ENCODE results near the gene LPCAT1.

The LPCAT1 gene

DNA sequence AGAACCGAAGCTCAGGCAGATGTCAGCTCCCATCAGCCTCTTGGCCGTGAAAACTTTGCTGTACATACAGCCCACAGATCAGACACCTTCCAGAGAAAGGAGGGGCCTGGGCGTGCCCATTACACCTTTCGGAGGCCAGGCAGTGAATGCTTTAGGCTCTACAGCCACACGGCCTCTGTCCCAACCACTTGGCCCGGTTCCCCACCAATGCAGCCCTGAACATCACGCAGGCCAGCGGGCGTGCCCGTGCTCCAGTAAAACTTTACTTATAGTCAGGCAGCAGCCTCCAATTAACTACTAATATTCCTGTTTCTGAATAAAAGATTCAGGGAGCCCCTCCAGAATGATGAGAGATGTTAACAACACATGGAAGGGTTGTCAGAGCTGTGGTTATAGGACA lies 23.9 kb downstream of the LPCAT1 start:
- in situ Hi-C loops (cut with MboI; ENCODE audit: low sequenced_read_pairs, unreplicated experiment): no loop called here
- no peak for DNase-seq (ENCODE audit: low spot score)
- TF ChIP-seq, protein P1, sequence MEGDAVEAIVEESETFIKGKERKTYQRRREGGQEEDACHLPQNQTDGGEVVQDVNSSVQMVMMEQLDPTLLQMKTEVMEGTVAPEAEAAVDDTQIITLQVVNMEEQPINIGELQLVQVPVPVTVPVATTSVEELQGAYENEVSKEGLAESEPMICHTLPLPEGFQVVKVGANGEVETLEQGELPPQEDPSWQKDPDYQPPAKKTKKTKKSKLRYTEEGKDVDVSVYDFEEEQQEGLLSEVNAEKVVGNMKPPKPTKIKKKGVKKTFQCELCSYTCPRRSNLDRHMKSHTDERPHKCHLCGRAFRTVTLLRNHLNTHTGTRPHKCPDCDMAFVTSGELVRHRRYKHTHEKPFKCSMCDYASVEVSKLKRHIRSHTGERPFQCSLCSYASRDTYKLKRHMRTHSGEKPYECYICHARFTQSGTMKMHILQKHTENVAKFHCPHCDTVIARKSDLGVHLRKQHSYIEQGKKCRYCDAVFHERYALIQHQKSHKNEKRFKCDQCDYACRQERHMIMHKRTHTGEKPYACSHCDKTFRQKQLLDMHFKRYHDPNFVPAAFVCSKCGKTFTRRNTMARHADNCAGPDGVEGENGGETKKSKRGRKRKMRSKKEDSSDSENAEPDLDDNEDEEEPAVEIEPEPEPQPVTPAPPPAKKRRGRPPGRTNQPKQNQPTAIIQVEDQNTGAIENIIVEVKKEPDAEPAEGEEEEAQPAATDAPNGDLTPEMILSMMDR (IDR thresholded peaks at IDR 0.05; ENCODE audit: borderline replicate concordance, control extremely low read depth, extremely low read depth, insufficient read depth, missing control alignments): no peak

- in situ Hi-C loops (cut with MboI; ENCODE audit: low sequenced_read_pairs, unreplicated experiment): no loop called here
- TF ChIP-seq, protein P1 (IDR thresholded peaks at IDR 0.05; ENCODE audit: borderline replicate concordance, control extremely low read depth, extremely low read depth, insufficient read depth, missing control alignments): no peak
- peak; percentile 68 for DNase-seq (ENCODE audit: low spot score)
Observed at GRCh38 chr5:1498623-1499416, 24.9 kb downstream of the LPCAT1 start.

DNA sequence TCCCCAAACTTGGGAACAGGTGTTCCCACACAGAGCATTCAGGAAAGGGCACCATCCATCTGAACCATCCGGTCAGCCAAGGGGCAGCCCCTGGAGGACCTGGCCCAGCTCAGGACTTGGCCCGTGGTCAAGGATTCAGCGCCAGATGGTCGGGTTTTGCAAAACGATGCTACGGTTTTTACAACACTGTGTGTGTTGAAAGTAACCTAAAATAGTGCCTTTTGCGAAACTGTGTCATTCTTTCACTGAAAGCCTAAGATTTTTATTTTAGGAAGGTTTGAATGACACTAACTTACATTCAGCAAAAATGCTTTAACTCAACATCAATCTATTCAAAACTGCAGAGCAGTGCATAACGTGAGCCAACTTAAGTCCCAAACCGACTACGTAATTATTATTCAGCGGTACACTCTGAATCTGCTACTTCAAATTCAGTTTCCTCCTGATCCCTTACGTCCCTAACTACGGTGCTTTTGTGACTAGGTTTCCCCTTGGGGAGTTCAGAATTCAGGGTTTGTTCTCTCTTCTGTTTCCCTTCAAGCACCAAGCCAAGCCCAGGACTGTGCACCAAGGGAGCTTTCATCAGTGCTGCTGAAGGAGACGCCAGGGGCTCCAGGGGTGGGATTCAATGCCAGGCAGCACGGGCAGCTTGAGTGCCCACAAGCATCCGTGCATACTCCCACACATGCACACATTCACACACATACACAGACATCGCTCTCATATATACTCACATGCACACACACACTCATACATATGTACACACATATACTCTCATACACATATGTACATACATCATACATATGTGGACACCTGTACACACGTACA lies 25.8 kb downstream of the LPCAT1 start:
- TF ChIP-seq, protein P1 (IDR thresholded peaks at IDR 0.05; ENCODE audit: borderline replicate concordance, control extremely low read depth, extremely low read depth, insufficient read depth, missing control alignments): no peak
- in situ Hi-C loops (cut with MboI; ENCODE audit: low sequenced_read_pairs, unreplicated experiment): no loop called here
- peak; percentile 64 for DNase-seq (ENCODE audit: low spot score)

- TF ChIP-seq, protein P1 (IDR thresholded peaks at IDR 0.05; ENCODE audit: borderline replicate concordance, control extremely low read depth, extremely low read depth, insufficient read depth, missing control alignments): no peak
- in situ Hi-C loops (cut with MboI; ENCODE audit: low sequenced_read_pairs, unreplicated experiment): no loop called here
- no peak for DNase-seq (ENCODE audit: low spot score)
Observed at GRCh38 chr5:1497242-1497777, 26.4 kb downstream of the LPCAT1 start.

- in situ Hi-C loops (cut with MboI; ENCODE audit: low sequenced_read_pairs, unreplicated experiment): no loop called here
- no peak for DNase-seq (ENCODE audit: low spot score)
Observed at GRCh38 chr5:1495525-1495897, 28.2 kb downstream of the LPCAT1 start.

More at GRCh38 chr5:1495525-1495897, 28.2 kb downstream of the LPCAT1 start:
- TF ChIP-seq, protein P1 (IDR thresholded peaks at IDR 0.05; ENCODE audit: borderline replicate concordance, control extremely low read depth, extremely low read depth, insufficient read depth, missing control alignments): no peak

Measured in GM13976 (cell line).